KOPT-K1 (cell line): ENCODE data around the gene MAP3K14.
A peak's percentile ranks its signal among the peaks of the same experiment; 100 is the strongest.

Experiments used
- H3K27ac ChIP-seq: fragments of 200-600 bp; sonication (generic); 2 replicates; pipeline ENCODE4 v1.5.1; 2016; ENCODE audit warnings: antibody characterized with exemption, mild to moderate bottlenecking, low read depth, low read length; ENCODE audit not compliant: poor library complexity, severe bottlenecking
- H3K36me3 ChIP-seq: fragments of 200-600 bp; sonication (generic); 2 replicates; pipeline ENCODE4 v1.5.1; 2017; ENCODE audit warnings: antibody characterized with exemption, mild to moderate bottlenecking, low read length, moderate library complexity; ENCODE audit not compliant: insufficient read depth
- H3K9me3 ChIP-seq: fragments of 200-600 bp; sonication (generic); 2 replicates; pipeline ENCODE4 v1.5.1; 2017; ENCODE audit warnings: antibody characterized with exemption, low read length, mild to moderate bottlenecking; ENCODE audit not compliant: insufficient read depth, poor library complexity, severe bottlenecking

Gene MAP3K14

DNA sequence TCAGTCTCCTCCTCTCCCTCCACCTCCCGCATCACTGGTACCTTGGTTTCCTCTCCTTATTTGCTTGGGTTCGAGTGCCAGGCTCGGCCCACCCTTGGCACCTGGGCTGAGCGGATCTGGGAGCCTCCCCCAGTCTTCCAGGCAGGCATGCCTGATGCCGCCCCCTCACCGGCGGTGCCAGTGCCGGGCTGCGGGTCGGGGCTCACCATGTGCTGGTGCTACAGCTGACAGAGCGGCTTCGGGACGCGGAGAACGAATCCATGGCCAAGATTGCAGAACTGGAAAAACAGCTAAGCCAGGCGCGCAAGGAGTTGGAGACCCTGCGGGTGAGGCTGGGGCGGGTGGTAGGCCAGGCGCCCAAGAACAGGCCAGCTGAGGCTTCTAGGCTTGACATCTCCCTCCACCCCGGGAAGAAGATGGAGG lies 75.9 kb downstream of the MAP3K14 start:
- H3K27ac ChIP-seq: no peak overlapping the region

DNA sequence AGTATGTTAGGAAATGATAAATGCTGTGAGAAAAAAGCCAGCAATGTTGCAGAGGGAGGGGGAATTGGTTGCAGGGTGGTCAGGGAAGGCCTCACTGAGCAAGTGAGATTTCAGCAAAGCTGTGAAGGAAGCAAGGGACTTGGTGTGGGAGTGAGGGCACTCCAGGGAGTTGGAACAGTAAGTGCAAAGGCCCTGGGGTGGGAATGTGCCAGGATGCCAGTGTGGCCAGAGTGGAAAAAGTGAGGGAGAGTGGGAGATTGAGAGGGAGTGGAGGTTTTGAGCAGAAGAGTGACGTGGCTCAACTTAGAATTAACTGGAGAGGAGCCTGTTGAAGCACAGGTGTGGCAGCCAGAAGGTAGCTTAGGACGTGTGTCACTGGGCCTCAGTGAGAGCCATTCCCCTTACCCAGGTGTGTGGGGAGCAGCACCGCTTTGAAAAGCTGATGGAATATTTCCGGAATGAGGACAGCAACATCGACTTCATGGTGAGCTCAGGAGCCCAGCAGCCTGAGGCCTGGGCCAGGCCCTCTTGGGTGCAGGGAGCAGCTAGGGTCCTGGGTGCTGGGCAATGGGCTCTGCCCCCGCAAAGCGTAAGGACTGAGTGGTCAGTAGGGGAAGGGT lies 78.6 kb downstream of the MAP3K14 start:
- no peak overlapping the region for H3K27ac ChIP-seq
- H3K9me3 ChIP-seq: no peaks in the 10 kb centered on the region
- peaks cover 95% of the 10 kb centered on the region for H3K36me3 ChIP-seq

More for the DNA sequence above, 75.9 kb downstream of the MAP3K14 start:
- Histone ChIP-seq H3K36me3 (peaks cover 97% of the 10 kb centered on the region), H3K9me3 (no peaks in the 10 kb centered on the region)

GRCh38 chr17:45237686-45238085 lies 79.1 kb downstream of the MAP3K14 start:
- Histone ChIP-seq H3K27ac (no peak overlapping the region), H3K9me3 (no peaks in the 10 kb centered on the region), H3K36me3 (peaks cover 95% of the 10 kb centered on the region)

DNA sequence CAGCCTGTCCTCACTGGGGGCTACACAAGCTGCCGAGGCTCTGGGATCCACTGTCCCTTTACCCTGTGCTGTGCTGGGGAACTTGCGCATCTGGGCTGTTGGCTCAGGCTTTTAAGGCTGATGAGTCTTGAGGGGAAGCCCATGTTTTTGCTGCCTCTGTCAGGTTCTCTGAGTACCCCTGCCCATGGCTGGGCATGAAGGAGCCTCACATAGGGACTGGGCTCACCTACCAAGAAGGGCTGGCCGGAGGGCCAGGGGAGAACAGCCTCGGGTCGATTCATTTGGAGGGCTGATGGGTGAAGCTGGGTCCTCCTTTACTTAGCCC lies 80.6 kb downstream of the MAP3K14 start:
- Histone ChIP-seq H3K9me3 (no peaks in the 10 kb centered on the region), H3K36me3 (peaks cover 93% of the 10 kb centered on the region), H3K27ac (peak overlapping the region; percentile 36)

- Histone ChIP-seq H3K36me3 (peaks cover 88% of the 10 kb centered on the region), H3K27ac (peak overlapping the region; percentile 36), H3K9me3 (no peaks in the 10 kb centered on the region)
Measured at GRCh38 chr17:45235416-45236281, 81.2 kb downstream of the MAP3K14 start.

DNA sequence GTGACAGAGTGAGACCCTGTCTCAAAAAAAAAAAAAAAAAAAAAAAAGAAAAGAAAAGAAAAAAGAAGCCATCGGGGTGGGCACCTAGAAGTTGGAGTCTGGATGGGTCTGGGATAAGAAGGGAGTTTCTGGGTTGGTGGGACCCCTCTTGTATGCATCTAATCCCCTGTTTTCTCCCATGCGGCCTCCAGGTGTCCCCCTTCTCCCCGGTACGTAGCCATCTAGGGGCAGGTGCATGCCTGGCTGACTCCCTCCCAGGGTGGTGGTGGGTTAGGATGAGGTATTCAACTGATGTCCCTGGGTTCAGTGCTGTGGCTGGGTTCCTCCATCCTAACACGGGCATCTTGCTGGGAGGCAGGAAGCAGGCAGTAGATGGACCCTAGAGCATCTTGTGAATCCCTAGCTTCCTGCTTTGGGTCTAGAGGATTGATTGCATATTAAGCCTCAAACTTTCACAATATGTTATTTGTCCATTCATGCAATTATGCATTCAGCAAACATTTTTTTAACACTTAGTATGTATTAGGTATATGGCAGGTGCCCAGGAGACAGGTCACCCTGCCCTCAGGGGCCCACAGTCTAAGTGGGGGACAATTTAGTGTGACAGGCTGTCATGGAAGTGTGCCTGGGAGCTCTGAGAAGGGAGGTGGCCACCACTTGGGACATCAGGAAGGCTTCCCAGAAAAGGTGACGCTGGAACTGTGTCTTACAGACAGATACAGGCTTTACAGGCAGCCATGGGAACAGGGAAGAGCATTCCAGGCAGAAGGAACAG lies 82.0 kb downstream of the MAP3K14 start:
- H3K27ac ChIP-seq: peak overlapping the region; percentile 22
- no peaks in the 10 kb centered on the region for H3K9me3 ChIP-seq
- peaks cover 86% of the 10 kb centered on the region for H3K36me3 ChIP-seq

DNA sequence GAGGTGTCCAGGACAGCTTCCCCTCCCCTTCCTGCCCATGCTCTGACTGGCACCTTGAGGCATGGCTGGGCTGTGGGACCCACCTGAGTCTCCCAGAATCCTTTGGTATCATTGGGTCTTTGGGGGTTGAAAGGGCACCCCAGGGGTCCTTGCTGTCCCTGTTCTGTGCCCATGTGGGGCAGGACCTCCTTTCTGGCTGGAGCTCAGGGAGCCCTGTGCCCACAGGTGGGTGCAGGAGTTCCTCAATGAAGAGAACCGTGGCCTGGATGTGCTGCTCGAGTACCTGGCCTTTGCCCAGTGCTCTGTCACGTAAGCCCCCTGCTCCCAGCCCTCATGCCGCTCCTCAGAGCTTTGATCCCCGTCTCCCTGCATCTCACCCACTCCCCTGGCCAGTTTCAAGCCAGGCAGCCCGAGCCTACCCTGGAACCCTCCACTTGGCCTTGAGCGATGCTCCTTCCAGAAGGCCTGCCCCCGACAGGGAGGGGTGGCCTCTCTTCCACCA lies 83.3 kb downstream of the MAP3K14 start:
- Histone ChIP-seq H3K27ac (peak overlapping the region; percentile 36), H3K36me3 (peaks cover 72% of the 10 kb centered on the region)

GRCh38 chr17:45232514-45233422 lies 84.1 kb downstream of the MAP3K14 start:
- Histone ChIP-seq H3K27ac (peak overlapping the region; percentile 36), H3K9me3 (no peaks in the 10 kb centered on the region), H3K36me3 (peaks cover 65% of the 10 kb centered on the region)

More for the DNA sequence above, 83.3 kb downstream of the MAP3K14 start:
- no peaks in the 10 kb centered on the region for H3K9me3 ChIP-seq

DNA sequence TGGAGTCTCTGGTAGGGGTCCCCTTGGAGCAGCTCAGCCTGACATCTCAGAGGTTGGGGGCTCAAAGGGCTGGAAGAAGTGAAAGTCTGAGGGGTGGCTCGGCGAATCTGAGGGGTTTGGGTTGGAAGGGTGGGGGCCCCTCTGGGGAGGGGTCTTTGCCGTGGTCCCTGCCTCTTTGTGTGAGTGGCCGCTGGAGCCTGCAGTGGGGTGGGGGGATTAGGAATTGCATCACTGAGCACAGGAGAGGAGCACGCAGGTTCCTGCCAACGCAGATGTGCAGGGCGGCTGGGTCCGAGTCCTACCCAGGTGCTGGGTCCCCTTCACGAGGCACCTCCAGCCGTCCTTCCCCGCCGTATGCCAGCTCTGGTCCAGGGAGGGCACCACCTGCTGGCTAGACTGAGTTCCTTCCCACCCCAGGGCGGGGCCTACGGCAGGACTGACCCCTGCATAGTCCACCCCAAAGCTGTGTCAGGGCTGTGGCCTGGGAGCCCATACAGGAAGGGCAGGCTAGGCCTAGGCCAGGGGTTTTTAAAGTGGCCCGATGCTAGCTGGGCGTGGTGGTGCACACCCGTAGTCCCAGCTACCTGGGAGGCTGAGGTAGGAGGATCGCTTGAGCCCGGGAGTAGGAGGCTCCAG lies 85.2 kb downstream of the MAP3K14 start:
- Histone ChIP-seq H3K9me3 (no peaks in the 10 kb centered on the region), H3K27ac (peak overlapping the region; percentile 98), H3K36me3 (peaks cover 53% of the 10 kb centered on the region)

GRCh38 chr17:45230787-45231480 lies 85.9 kb downstream of the MAP3K14 start:
- Histone ChIP-seq H3K9me3 (no peaks in the 10 kb centered on the region), H3K27ac (peak overlapping the region; percentile 98)

GRCh38 chr17:45230410-45230786 lies 86.4 kb downstream of the MAP3K14 start:
- peaks cover 41% of the 10 kb centered on the region for H3K36me3 ChIP-seq
- H3K27ac ChIP-seq: peak overlapping the region; percentile 98
- no peaks in the 10 kb centered on the region for H3K9me3 ChIP-seq

More at GRCh38 chr17:45230787-45231480, 85.9 kb downstream of the MAP3K14 start:
- peaks cover 47% of the 10 kb centered on the region for H3K36me3 ChIP-seq

DNA sequence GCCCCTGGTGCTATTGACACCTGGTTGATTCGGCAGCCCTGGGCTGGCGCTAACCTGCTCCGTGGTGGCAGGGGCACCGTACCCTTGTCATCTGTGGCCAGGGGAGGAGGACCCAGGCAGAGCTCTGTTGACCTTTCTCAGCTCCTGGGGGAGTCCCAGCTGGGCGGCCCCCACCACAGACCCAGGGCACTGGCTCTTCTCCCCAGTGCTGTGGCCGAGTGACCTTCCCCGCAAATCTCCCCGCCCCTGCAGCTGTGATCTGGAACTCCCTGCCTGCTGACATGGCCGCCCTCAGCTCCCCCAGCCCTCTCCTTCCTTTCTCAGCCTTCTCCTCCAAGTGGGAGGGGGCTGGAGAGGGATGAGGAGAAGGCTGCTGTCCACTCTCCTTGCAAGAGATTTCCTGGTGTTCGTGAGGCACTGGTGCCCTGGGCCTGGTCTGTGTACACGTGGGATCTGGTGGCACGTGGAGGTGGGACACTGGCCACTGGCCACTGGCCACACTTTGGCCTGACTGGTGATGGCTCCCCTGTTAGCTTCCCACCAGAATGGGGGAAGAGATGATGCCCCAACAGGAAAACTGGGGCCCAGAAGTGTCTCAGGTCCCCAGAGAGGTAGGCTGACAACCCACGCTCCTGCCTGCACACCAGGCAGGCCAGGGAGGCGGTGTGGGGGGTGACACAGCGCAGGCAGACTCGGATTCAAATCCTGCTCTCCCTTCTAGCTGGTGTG lies 87.0 kb downstream of the MAP3K14 start:
- Histone ChIP-seq H3K9me3 (no peaks in the 10 kb centered on the region), H3K36me3 (peaks cover 36% of the 10 kb centered on the region), H3K27ac (peak overlapping the region; percentile 98)
